HCT116 (cell line): Measurements from ENCODE around the gene LRRC1.

Experiments
- CTCF ChIP-seq, 3 experiments: fragments of 200-600 bp in 1 of 3; sonication (generic) in 1 of 3; IDR thresholded peaks in 2 of 3; conservative IDR thresholded peaks in 1 of 3; 2 replicates each; pipeline ENCODE4 v1.5.1; 2012 to 2017; ENCODE audit warnings: low read depth in 2 of 3, low read length in 2 of 3, antibody characterized with exemption in 1 of 3, borderline replicate concordance in 1 of 3, control low read depth in 1 of 3, mild to moderate bottlenecking in 1 of 3, mixed read lengths in 1 of 3, mixed run types in 1 of 3, moderate library complexity in 1 of 3; ENCODE audit not compliant: insufficient read depth in 1 of 3
- EZH2 ChIP-seq: fragments of 200-600 bp; sonication (generic); IDR thresholded peaks from 2 replicates; pipeline ENCODE4 v1.6.1; 2017; ENCODE audit warnings: antibody characterized with exemption, mixed run types
- EZH2phosphoT487 ChIP-seq: fragments of 200-600 bp; IDR thresholded peaks from 2 replicates; pipeline ENCODE4 v1.6.1; 2018; ENCODE audit warnings: antibody characterized with exemption, borderline replicate concordance
- MAX ChIP-seq: IDR thresholded peaks from 2 replicates; pipeline ENCODE4 v1.6.1; 2012
- RAD21 ChIP-seq: IDR thresholded peaks from 2 replicates; pipeline ENCODE4 v1.6.1; 2012; ENCODE audit warnings: low read depth, mild to moderate bottlenecking
- TCF7L2 ChIP-seq: IDR thresholded peaks from 2 replicates; pipeline ENCODE4 v1.7.0; 2011; ENCODE audit warnings: borderline replicate concordance, inconsistent platforms; ENCODE audit not compliant: insufficient read depth, insufficient read length; ENCODE audit errors: extremely low read depth
- ZNF274 ChIP-seq: fragments of 200-500 bp; sonication (Bioruptor generic); IDR thresholded peaks from 2 replicates; pipeline ENCODE4 v1.6.1; 2014; ENCODE audit warnings: mild to moderate bottlenecking, low read depth, low read length, inconsistent platforms

GRCh38 chr6:53773044-53773696, 21.6 kb upstream of the LRRC1 start:
- no peak for TF ChIP-seq CTCF (IDR thresholded peaks at IDR 0.05 in 2 of 3, conservative IDR thresholded peaks at IDR 0.05 in 1 of 3; ENCODE audit: borderline replicate concordance in 1 of 3, insufficient read depth in 1 of 3, low read depth in 2 of 3, low read length in 2 of 3)
- TF ChIP-seq EZH2, result no peak
- no peak for TF ChIP-seq TCF7L2
- no peak for TF ChIP-seq EZH2phosphoT487
- TF ChIP-seq MAX, result no peak
- TF ChIP-seq RAD21, result no peak
- TF ChIP-seq ZNF274, result no peak
